Measurements from ENCODE around the gene PSTPIP2.

GRCh38 chr18:46061387-46061786 is 10.7 kb downstream of the PSTPIP2 start:
- no peak for TF ChIP-seq REST (IDR thresholded peaks at IDR 0.05; ENCODE audit: borderline replicate concordance in 1 of 2, low read depth in 1 of 2, low read length in 2 of 2)
- TF ChIP-seq MXD1 (CRISPR knock-in tag; IDR thresholded peaks at IDR 0.05) = no peak
- no peak for TF ChIP-seq ETS1 (CRISPR knock-in tag; IDR thresholded peaks at IDR 0.05)
- no peak for TF ChIP-seq PTBP1 (IDR thresholded peaks at IDR 0.05; ENCODE audit: low read depth, low read length, poor library complexity, severe bottlenecking)
- TF ChIP-seq BCL6 (CRISPR knock-in tag; IDR thresholded peaks at IDR 0.05) = no peak
- TF ChIP-seq CTCF (CRISPR knock-in tag; IDR thresholded peaks at IDR 0.05) = no peak
- no peak for TF ChIP-seq MAFK (conservative IDR thresholded peaks at IDR 0.05 in 1 of 2, IDR thresholded peaks at IDR 0.05 in 1 of 2; ENCODE audit: low read length in 2 of 2)
- TF ChIP-seq IRF2 (CRISPR knock-in tag; IDR thresholded peaks at IDR 0.05) = no peak
- no peak for TF ChIP-seq SNAPC5 (CRISPR knock-in tag; IDR thresholded peaks at IDR 0.05; ENCODE audit: borderline replicate concordance)
- TF ChIP-seq E2F5 (CRISPR knock-in tag; conservative IDR thresholded peaks at IDR 0.05) = no peak
- no peak for TF ChIP-seq ZNF564 (CRISPR knock-in tag; IDR thresholded peaks at IDR 0.05)

All from HepG2 (cell line).